Fibroblast of skin of left quadriceps (primary cell): Measurements from ENCODE around the gene SLC16A5.

Source experiments
- DNase-seq, 2 experiments: peaks; one replicate each; pipeline ENCODE4 v3.0.0-alpha.2; 2013; ENCODE audit warnings: low read depth in 2 of 2

Gene SLC16A5

GRCh38 chr17:75086496-75087181 lies 1.1 kb upstream of the SLC16A5 start:
- DNase-seq: no peak

- DNase-seq: no peak
These were observed 584 bp upstream of the SLC16A5 start for GRCh38 chr17:75087182-75087557.

- DNase-seq: no peak
These were observed 987 bp downstream of the SLC16A5 start for GRCh38 chr17:75088465-75089417.

GRCh38 chr17:75090871-75091854 lies 3.4 kb downstream of the SLC16A5 start:
- DNase-seq: no peak

GRCh38 chr17:75091855-75092327 lies 4.1 kb downstream of the SLC16A5 start:
- DNase-seq: no peak

- no peak for DNase-seq
These were observed 5.9 kb downstream of the SLC16A5 start for GRCh38 chr17:75093548-75094158.

GRCh38 chr17:75094871-75095399 lies 7.2 kb downstream of the SLC16A5 start:
- DNase-seq: no peak

- DNase-seq: no peak
These were observed 8.4 kb downstream of the SLC16A5 start for GRCh38 chr17:75096082-75096625.

GRCh38 chr17:75097865-75098264 lies 10.1 kb downstream of the SLC16A5 start:
- DNase-seq: no peak

- DNase-seq: no peak
These were observed 11.1 kb downstream of the SLC16A5 start for GRCh38 chr17:75098861-75099260.

- DNase-seq: no peak
These were observed 12.3 kb downstream of the SLC16A5 start for GRCh38 chr17:75099881-75100595.

GRCh38 chr17:75102385-75102821 lies 14.6 kb downstream of the SLC16A5 start:
- no peak for DNase-seq

- no peak for DNase-seq
These were observed 16.1 kb downstream of the SLC16A5 start for GRCh38 chr17:75103601-75104554.

GRCh38 chr17:75105126-75106080 lies 17.6 kb downstream of the SLC16A5 start:
- DNase-seq: no peak

- DNase-seq: no peak
These were observed 20.4 kb downstream of the SLC16A5 start for GRCh38 chr17:75108193-75108592.

GRCh38 chr17:75109046-75109406 lies 21.3 kb downstream of the SLC16A5 start:
- no peak for DNase-seq

- DNase-seq: no peak
These were observed 21.9 kb downstream of the SLC16A5 start, which contains the start of gene ARMC7 for GRCh38 chr17:75109407-75110233. ARMC7 (plus strand) TSS chr17:75109969; CDS start chr17:75110289, 320 bp downstream.
